OCI-LY1 (cell line): ENCODE results near the gene P2RY11.

Experiments used
- H2AFZ ChIP-seq: fragments of 200-600 bp; sonication (generic), shearing (Covaris generic); 2 replicates; pipeline ENCODE4 v1.6.0; 2014; ENCODE audit warnings: antibody characterized with exemption, mild to moderate bottlenecking, low read length
- H3F3A ChIP-seq: fragments of 200-600 bp; sonication (generic), shearing (Covaris generic); 2 replicates; pipeline ENCODE4 v1.6.0; 2014; ENCODE audit warnings: mild to moderate bottlenecking, antibody characterized with exemption, low read length, moderate library complexity; ENCODE audit not compliant: insufficient read depth
- H3K27ac ChIP-seq: fragments of 200-600 bp; sonication (generic); 2 replicates; pipeline ENCODE4 v1.5.1; 2014; ENCODE audit warnings: low read length, mixed run types, mild to moderate bottlenecking, low read depth; ENCODE audit not compliant: poor library complexity, severe bottlenecking
- H3K27me3 ChIP-seq: fragments of 200-600 bp; sonication (generic); 2 replicates; pipeline ENCODE4 v1.6.0; 2014; ENCODE audit warnings: antibody characterized with exemption, mild to moderate bottlenecking, low read length, moderate library complexity; ENCODE audit not compliant: insufficient read depth
- H3K36me3 ChIP-seq: fragments of 200-600 bp; sonication (generic); 2 replicates; pipeline ENCODE4 v1.6.1; 2014; ENCODE audit warnings: mild to moderate bottlenecking, antibody characterized with exemption, low read length, moderate library complexity, mixed read lengths; ENCODE audit not compliant: insufficient read depth
- H3K4me1 ChIP-seq: fragments of 200-600 bp; sonication (generic); 2 replicates; pipeline ENCODE4 v1.5.1; 2014; ENCODE audit warnings: mild to moderate bottlenecking, low read length, moderate library complexity; ENCODE audit not compliant: insufficient read depth, severe bottlenecking
- H3K4me2 ChIP-seq: fragments of 200-600 bp; sonication (generic), shearing (Covaris generic); 2 replicates; pipeline ENCODE4 v1.6.1; 2014; ENCODE audit warnings: low read length
- H3K4me3 ChIP-seq: fragments of 200-600 bp; sonication (generic); 2 replicates; pipeline ENCODE4 v1.5.1; 2014; ENCODE audit warnings: low read length, low read depth, mild to moderate bottlenecking, mixed read lengths; ENCODE audit not compliant: poor library complexity, severe bottlenecking
- H3K79me2 ChIP-seq: fragments of 200-600 bp; shearing (Covaris generic); 2 replicates; pipeline ENCODE4 v1.6.1; 2016; ENCODE audit warnings: mixed run types, low read length, mixed read lengths; ENCODE audit not compliant: insufficient read depth
- H3K9ac ChIP-seq: fragments of 200-600 bp; sonication (generic), shearing (Covaris generic); 2 replicates; pipeline ENCODE4 v1.6.1; 2014; ENCODE audit warnings: mild to moderate bottlenecking, low read length, mixed read lengths
- H3K9me2 ChIP-seq: fragments of 200-600 bp; sonication (generic), shearing (Covaris generic); 2 replicates; pipeline ENCODE4 v1.6.1; 2014; ENCODE audit warnings: low read depth, mild to moderate bottlenecking, low read length, mixed read lengths
- H3K9me3 ChIP-seq: fragments of 200-600 bp; shearing (Covaris generic); 2 replicates; pipeline ENCODE4 v1.6.1; 2014; ENCODE audit warnings: low read length, mixed read lengths
- H4K20me1 ChIP-seq: fragments of 200-600 bp; sonication (generic), shearing (Covaris generic); 2 replicates; pipeline ENCODE4 v1.6.0; 2016; ENCODE audit warnings: mild to moderate bottlenecking, low read length; ENCODE audit not compliant: insufficient read depth
- CTCF ChIP-seq: fragments of 200-600 bp; sonication (generic), shearing (Covaris generic); IDR thresholded peaks from 2 replicates; pipeline ENCODE4 v1.5.1; 2017; ENCODE audit warnings: mild to moderate bottlenecking, antibody characterized with exemption, low read length, moderate library complexity, mixed read lengths
- EZH2 ChIP-seq: fragments of 200-600 bp; sonication (generic), shearing (Covaris generic); IDR thresholded peaks from 2 replicates; pipeline ENCODE4 v1.8.0; 2017; ENCODE audit warnings: borderline replicate concordance, mixed run types, mild to moderate bottlenecking, antibody characterized with exemption, low read length, moderate library complexity, mixed read lengths

The P2RY11 gene

GRCh38 chr19:10069046-10069445 is 42.4 kb upstream of the P2RY11 start:
- Histone ChIP-seq H3K79me2 (no peaks in the 10 kb centered on the region), H3K27me3 (no peaks in the 10 kb centered on the region; the same call in 1 of the 2 replicates), H3K4me3 (no peak overlapping the region), H3K36me3 (no peaks in the 10 kb centered on the region), H3K9me2 (no peaks in the 10 kb centered on the region), H4K20me1 (no peaks in the 10 kb centered on the region), H3K4me2 (no peak overlapping the region), H3F3A (no peaks in the 10 kb centered on the region), H3K9ac (no peak overlapping the region), H2AFZ (no peak overlapping the region), H3K27ac (no peak overlapping the region), H3K4me1 (no peaks in the 10 kb centered on the region), H3K9me3 (no peaks in the 10 kb centered on the region)
- TF ChIP-seq EZH2 (no peak), CTCF (no peak)

GRCh38 chr19:10070730-10071446 is 40.6 kb upstream of the P2RY11 start:
- Histone ChIP-seq H2AFZ (no peak overlapping the region), H3K4me3 (no peak overlapping the region), H3K9me3 (no peaks in the 10 kb centered on the region), H3F3A (no peaks in the 10 kb centered on the region), H3K27me3 (no peaks in the 10 kb centered on the region; the same call in 1 of the 2 replicates), H3K9ac (no peak overlapping the region), H3K79me2 (no peaks in the 10 kb centered on the region), H4K20me1 (no peaks in the 10 kb centered on the region), H3K9me2 (no peaks in the 10 kb centered on the region), H3K27ac (no peak overlapping the region), H3K4me2 (no peak overlapping the region), H3K36me3 (no peaks in the 10 kb centered on the region), H3K4me1 (no peaks in the 10 kb centered on the region)
- TF ChIP-seq EZH2 (no peak), CTCF (no peak)

- no peak overlapping the region for H3K27ac ChIP-seq
Measured at GRCh38 chr19:10074153-10074552, 37.3 kb upstream of the P2RY11 start.

More at GRCh38 chr19:10074153-10074552, 37.3 kb upstream of the P2RY11 start:
- no peaks in the 10 kb centered on the region for H3K9me3 ChIP-seq
- no peaks in the 10 kb centered on the region for H4K20me1 ChIP-seq
- H3K4me1 ChIP-seq = no peaks in the 10 kb centered on the region
- TF ChIP-seq EZH2 = no peak
- TF ChIP-seq CTCF = peak; percentile 90
- no peaks in the 10 kb centered on the region for H3K9me2 ChIP-seq
- no peak overlapping the region for H3K4me2 ChIP-seq
- no peak overlapping the region for H2AFZ ChIP-seq
- no peaks in the 10 kb centered on the region for H3F3A ChIP-seq
- H3K9ac ChIP-seq = no peak overlapping the region
- H3K79me2 ChIP-seq = no peaks in the 10 kb centered on the region
- H3K36me3 ChIP-seq = no peaks in the 10 kb centered on the region
- H3K4me3 ChIP-seq = no peak overlapping the region
- 0 out of 2 replicates have a peak, but pooled peaks cover 3% of the 10 kb centered on the region for H3K27me3 ChIP-seq
